ENCODE results near the gene CYB5B. TPM values are rescaled to one million over a fixed set of nuclear protein-coding genes. Genes with fewer than 3 reads are reported as not detected.
A peak's percentile ranks its signal among the peaks of the same experiment; 100 is the strongest.

The CYB5B gene, protein sequence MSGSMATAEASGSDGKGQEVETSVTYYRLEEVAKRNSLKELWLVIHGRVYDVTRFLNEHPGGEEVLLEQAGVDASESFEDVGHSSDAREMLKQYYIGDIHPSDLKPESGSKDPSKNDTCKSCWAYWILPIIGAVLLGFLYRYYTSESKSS
- 114 TPM for total RNA-seq
- polyA plus RNA-seq = 75.2 TPM

DNA sequence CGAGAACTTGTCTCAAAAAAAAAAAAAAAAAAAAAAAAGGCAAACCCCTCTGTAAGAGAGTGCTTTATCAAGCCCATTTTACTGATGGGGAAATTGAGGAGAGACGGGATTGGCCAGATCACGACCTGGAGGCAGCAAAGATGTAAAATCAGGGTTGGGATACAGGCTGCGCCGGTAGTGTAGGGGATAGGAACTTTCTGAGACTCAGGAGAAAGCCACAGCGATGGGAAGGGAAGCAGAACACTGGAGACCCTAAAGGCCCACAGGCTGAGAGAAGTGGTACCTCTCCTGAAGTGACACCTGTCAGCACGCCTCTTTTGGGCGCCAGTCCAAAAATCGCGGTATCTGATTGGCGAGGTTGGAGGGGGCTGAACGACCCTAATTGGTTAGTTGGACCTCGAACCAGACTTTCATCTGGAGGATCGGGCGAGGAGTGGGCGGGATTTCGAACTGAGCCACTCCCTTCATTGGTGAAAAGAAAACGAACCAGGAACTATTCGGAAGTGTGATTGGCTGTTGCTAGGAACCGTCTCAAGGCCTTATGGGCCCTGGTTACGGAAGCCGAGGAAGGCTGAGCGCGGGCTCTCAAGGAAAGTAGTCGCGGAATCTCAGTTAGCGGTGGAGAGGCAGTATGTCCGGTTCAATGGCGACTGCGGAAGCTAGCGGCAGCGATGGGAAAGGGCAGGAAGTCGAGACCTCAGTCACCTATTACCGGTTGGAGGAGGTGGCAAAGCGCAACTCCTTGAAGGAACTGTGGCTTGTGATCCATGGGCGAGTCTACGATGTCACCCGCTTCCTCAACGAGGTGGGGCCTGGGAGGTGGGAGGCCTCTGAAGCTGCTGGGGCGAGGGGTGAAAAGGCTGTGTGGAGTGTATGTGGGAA is at the start of gene CYB5B:
CYB5B (plus strand) TSS at position 567 of the 882 bp plus-strand sequence; CDS start at position 632, 65 bp downstream.
- H3K4me3 ChIP-seq (ENCODE audit: low read depth, low read length) = peak within 1 kb of the TSS; percentile 66
- no peaks in the 10 kb centered on the region for H3K4me1 ChIP-seq (ENCODE audit: insufficient read depth)
- H3K36me3 ChIP-seq (ENCODE audit: insufficient read depth) = no peaks in the 10 kb centered on the region
- DNase-seq (ENCODE audit: extremely low spot score) = peak; percentile 96
- WGBS = 3% methylated on average over 40 of the region's 40 CpGs
- peak within 1 kb of the TSS; percentile 44 for H3K27ac ChIP-seq (ENCODE audit: low read depth)

DNA sequence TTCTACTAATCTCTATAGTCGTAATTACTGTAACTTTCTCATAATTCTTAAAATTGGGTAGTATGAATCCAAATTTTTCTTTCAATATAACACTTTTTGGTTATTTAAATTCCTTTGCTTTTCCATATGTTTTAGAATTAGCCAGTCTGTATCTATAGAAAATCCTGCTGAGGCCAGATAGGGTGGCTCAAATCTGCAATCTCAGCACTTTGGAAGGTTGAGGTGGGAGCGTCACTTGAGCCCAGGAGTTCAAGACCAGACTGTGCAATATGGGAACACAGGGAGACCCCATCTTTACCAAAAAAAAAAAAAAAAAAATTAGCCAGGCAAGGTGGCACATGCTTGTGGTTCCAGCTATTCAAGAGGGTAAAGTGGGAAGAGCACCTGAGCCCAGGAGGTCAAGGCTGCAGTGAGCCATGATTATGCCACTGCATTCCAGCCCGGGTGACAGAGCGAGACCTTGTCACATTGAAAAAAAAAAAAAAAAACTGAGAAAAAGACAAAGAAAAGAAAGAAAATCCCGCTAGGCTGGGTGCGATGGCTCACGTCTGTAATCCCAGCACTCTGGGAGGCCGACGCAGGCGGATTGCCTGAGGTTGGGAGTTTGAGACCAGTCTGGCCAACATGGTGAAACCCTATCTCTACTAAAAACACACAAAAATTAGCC is 47.9 kb upstream of the CYB5B start:
- DNase-seq (ENCODE audit: extremely low spot score) = no peak
- Histone ChIP-seq H3K4me1 (ENCODE audit: insufficient read depth) (peaks cover 1% of the 10 kb centered on the region), H3K27ac (ENCODE audit: low read depth) (no peak overlapping the region), H3K4me3 (ENCODE audit: low read depth, low read length) (no peak overlapping the region), H3K36me3 (ENCODE audit: insufficient read depth) (peaks cover 8% of the 10 kb centered on the region)
- 96% methylated on average over 10 of the region's 10 CpGs for WGBS

DNA sequence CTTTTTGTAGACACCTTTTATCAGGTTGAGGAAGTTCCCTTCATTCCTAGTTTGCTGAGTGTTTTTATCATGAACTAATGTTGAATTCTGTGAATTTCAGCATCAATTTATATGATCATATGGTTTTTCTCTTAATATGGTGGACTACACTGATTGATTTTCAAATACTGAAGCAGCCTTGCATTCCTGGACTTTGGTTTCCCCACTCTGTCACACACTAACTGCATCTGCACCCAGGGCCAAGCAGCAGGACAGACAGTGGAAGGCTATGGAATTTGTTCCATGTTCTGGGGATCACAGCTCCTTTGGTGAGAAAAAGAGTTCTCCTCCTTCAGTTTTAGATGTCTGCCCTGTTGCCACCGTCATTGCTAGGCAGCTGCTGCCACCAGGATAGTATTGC is 46.4 kb upstream of the CYB5B start:
- H3K27ac ChIP-seq (ENCODE audit: low read depth) = no peak overlapping the region
- no peak for DNase-seq (ENCODE audit: extremely low spot score)
- H3K36me3 ChIP-seq (ENCODE audit: insufficient read depth) = peaks cover 4% of the 10 kb centered on the region
- H3K4me1 ChIP-seq (ENCODE audit: insufficient read depth) = peaks cover 1% of the 10 kb centered on the region
- WGBS = 87% methylated on average over 1 of the region's 1 CpG
- H3K4me3 ChIP-seq (ENCODE audit: low read depth, low read length) = no peak overlapping the region

DNA sequence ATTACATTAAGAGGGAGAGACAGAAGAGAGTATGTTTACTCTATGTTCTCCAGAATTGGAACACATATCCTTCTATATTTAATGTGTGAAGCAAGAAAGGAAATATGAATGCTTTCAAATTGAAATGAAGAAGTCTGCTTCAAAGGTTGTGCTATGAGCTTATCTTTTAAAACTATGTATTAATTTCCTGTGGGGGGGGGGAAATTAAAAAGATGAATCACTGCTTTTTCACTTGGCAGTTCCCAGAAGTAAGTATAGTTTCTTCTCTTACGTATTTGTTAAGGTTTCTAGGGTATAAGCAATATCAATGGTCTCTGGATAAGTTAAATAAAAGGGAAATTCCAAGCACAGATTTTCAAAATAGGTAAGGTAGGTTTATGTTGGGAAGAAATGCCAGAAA is 45.7 kb upstream of the CYB5B start:
- no peak overlapping the region for H3K4me3 ChIP-seq (ENCODE audit: low read depth, low read length)
- no peak overlapping the region for H3K27ac ChIP-seq (ENCODE audit: low read depth)
- H3K4me1 ChIP-seq (ENCODE audit: insufficient read depth) = peaks cover 1% of the 10 kb centered on the region
- WGBS = 79% methylated on average over 1 of the region's 1 CpG
- peaks cover 5% of the 10 kb centered on the region for H3K36me3 ChIP-seq (ENCODE audit: insufficient read depth)
- DNase-seq (ENCODE audit: extremely low spot score) = no peak

DNA sequence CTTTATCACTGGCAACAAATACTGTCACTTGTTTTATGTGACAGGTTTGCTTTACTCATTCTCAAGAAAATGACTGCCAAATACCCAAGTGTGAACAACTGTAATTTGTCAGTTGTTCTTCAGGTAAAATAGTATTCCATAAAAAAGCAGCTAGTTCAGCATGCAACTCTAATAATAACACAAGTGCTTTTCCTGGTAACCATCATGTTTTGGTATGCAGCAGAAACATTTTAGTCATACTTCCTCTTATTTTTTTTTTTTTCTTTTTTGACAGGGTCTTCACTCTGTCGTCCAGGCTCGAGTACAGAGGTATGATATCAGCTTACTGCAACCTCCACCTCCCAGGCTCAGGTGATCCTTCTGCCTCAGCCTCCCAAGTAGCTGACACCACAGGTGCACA is 43.2 kb upstream of the CYB5B start:
- peaks cover 1% of the 10 kb centered on the region for H3K4me1 ChIP-seq (ENCODE audit: insufficient read depth)
- H3K27ac ChIP-seq (ENCODE audit: low read depth) = no peak overlapping the region
- WGBS = 76% methylated on average over 2 of the region's 2 CpGs
- peaks cover 5% of the 10 kb centered on the region for H3K36me3 ChIP-seq (ENCODE audit: insufficient read depth)
- DNase-seq (ENCODE audit: extremely low spot score) = no peak
- no peak overlapping the region for H3K4me3 ChIP-seq (ENCODE audit: low read depth, low read length)

DNA sequence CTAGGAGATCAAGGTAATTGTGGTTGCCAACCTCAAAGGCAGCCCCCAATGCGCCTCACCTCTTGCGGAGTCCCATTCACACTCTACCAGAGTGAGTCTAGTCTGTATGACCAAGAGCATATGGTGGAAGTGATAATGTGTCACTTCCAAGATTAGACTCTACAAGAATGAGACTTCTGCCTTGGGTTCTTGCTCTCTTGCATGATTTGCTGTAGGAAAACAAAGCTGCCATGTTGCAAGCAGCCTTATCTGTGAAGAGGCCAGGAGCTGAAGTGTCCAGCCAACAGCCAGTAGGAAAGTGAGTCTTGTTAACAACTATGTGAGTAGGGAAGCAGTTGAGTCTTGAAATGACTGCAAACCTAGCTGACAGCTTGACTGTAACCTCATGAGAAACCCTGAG is 42.0 kb upstream of the CYB5B start:
- DNase-seq (ENCODE audit: extremely low spot score) = no peak
- no peak overlapping the region for H3K4me3 ChIP-seq (ENCODE audit: low read depth, low read length)
- no peak overlapping the region for H3K27ac ChIP-seq (ENCODE audit: low read depth)
- peaks cover 1% of the 10 kb centered on the region for H3K4me1 ChIP-seq (ENCODE audit: insufficient read depth)
- H3K36me3 ChIP-seq (ENCODE audit: insufficient read depth) = peaks cover 4% of the 10 kb centered on the region
- WGBS = 97% methylated on average over 2 of the region's 2 CpGs

DNA sequence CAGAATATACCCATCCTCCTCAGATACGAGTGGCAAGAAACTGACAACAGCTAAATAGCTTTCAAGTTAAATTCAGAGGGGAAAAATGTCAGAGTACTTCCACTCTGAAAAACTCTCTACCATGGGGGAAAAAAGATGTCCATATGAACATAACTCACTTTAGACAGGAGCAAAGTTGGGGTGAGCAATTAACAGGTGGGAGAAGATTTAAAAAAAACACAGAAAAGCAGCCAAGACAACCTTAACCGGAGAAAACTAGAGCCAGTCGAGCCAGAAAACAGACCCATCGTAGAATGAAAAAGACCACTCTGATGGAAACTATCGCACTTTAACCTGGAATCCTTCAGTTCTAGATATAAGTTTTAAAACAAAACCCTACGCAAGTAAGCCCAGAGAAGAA is 39.4 kb upstream of the CYB5B start:
- peak overlapping the region; percentile 97 for H3K4me3 ChIP-seq (ENCODE audit: low read depth, low read length)
- WGBS = 5% methylated on average over 6 of the region's 6 CpGs
- H3K4me1 ChIP-seq (ENCODE audit: insufficient read depth) = peaks cover 1% of the 10 kb centered on the region
- peak overlapping the region; percentile 97 for H3K27ac ChIP-seq (ENCODE audit: low read depth)
- H3K36me3 ChIP-seq (ENCODE audit: insufficient read depth) = peaks cover 2% of the 10 kb centered on the region
- DNase-seq (ENCODE audit: extremely low spot score) = no peak

DNA sequence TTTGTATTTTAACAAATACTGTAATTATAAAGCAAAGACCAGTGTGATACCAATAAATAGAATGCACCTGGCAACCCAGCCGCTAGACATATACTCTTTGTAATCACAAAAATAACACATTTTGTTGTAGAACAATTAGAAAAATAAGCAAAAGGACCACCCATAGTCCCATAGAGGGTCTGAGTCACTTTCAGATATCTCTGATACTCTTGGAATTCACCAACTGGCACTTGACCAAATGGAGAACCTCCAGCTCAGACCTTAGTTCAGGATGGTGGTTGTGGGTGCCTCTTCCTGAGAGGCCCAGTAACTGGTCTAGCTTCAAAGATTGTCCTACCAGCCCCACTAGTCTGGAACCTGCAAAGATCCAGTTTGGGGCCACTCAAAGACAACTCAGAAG is 37.8 kb upstream of the CYB5B start:
- no peak for DNase-seq (ENCODE audit: extremely low spot score)
- 66% methylated on average over 1 of the region's 1 CpG for WGBS
- Histone ChIP-seq H3K27ac (ENCODE audit: low read depth) (peak overlapping the region; percentile 16), H3K4me1 (ENCODE audit: insufficient read depth) (no peaks in the 10 kb centered on the region), H3K4me3 (ENCODE audit: low read depth, low read length) (no peak overlapping the region), H3K36me3 (ENCODE audit: insufficient read depth) (peaks cover 2% of the 10 kb centered on the region)

DNA sequence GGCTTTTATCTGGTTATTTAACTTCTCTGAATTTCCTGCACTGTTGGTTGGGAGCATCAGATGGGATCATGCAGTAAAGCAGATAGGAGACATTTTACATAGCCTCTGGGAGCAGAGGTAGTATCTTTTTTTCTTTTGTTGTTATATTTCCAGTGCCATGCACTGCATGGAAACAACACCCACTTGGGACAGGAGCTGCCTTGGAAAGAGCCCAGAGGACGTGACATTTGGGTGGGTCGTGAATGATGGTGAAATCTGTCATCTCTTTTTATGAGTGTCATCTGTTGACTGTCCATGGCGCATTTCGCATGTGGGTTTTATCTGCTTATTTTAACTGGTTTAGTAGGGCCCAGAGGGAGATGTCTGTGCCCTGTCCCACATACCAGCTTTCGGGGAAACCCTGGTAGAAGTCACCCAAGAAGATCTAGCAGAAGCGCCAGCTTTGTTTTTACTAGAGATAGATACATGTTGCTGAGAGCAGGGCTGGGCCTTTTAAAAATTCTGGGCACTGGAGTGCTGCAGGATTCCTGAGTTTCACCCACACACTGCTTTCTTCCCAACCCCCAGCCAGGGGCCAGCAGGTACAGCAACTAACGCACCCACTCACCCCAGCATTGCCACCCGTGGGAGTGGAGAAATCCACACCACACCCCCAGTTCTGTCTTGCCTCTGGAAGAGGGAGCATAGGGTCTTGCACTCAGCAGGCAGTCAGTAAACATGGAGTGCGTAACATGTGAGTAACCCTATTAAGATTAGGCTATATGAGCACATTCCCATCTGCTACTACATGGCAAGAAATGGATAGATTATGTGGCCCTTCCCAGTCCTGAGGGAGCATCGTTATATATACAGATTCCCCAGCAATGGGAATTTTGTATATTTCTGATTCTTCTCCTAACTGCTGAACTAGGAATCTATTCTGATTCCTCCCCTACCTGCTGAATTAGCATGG is 30.2 kb upstream of the CYB5B start:
- no peak overlapping the region for H3K27ac ChIP-seq (ENCODE audit: low read depth)
- no peak for DNase-seq (ENCODE audit: extremely low spot score)
- 64% methylated on average over 10 of the region's 10 CpGs for WGBS

DNA sequence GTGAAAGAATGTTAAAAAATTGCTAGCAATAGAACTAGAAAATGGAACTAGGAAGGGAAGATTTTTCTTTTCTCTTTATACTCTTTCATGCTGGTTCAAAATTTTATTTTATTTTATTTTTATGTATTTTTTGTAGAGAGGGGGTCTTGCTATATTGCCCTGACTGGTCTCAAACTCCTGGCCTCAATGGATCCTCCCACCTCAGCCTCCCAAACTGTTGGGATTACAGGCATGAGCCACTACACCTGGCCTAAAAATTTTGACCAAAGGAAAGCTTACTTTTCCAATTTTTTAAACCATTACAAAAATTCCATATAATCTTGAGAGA is 28.6 kb upstream of the CYB5B start:
- DNase-seq (ENCODE audit: extremely low spot score) = no peak
- H3K27ac ChIP-seq (ENCODE audit: low read depth) = no peak overlapping the region
- H3K4me1 ChIP-seq (ENCODE audit: insufficient read depth) = peaks cover 2% of the 10 kb centered on the region
- H3K36me3 ChIP-seq (ENCODE audit: insufficient read depth) = no peaks in the 10 kb centered on the region
- no peak overlapping the region for H3K4me3 ChIP-seq (ENCODE audit: low read depth, low read length)

More for the DNA sequence above, 30.2 kb upstream of the CYB5B start:
- no peak overlapping the region for H3K4me3 ChIP-seq (ENCODE audit: low read depth, low read length)
- H3K4me1 ChIP-seq (ENCODE audit: insufficient read depth) = peaks cover 2% of the 10 kb centered on the region
- no peaks in the 10 kb centered on the region for H3K36me3 ChIP-seq (ENCODE audit: insufficient read depth)

DNA sequence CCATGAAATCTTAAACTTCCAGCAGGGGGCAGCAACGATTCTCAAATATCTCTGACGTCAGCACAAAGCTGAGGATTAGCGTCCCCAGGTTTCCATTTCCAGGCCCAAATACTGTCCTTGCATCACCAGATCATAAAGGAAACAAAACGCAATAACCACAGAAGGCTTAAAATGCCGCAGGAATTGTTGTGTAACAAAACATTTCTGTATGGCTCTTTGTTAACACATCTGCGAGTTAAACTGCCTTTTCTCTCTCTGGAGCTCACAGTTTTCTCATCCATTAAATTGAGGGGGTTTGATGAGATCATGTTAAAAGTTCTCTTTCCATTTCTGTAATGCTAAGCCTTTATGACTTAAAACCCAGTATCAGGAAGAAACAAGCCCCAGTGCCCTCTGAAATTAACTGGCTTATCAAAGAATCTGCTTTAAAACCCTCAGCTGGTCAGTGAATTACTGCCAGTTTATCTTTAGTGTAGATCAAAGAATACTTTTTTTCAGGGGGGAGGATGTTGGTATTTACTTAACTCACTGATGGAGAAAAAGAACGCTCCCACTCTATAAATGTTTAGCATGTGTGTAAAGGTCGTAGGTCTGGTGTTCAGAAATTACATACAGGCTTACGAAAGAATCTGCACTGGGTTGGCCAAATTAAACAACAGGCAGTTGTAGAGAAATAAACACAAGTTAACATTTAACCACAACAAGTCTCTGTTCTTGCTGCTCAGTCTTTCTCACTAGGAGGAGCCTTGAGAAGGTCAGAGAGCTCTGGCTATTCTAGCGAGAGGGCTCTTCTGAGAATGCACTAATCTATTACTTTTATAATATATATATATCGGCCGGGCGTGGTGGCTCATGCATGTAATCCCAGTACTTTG is 28.0 kb upstream of the CYB5B start:
- Histone ChIP-seq H3K4me1 (ENCODE audit: insufficient read depth) (peaks cover 2% of the 10 kb centered on the region), H3K27ac (ENCODE audit: low read depth) (peak overlapping the region; percentile 63), H3K36me3 (ENCODE audit: insufficient read depth) (no peaks in the 10 kb centered on the region), H3K4me3 (ENCODE audit: low read depth, low read length) (no peak overlapping the region)
- WGBS = 19% methylated on average over 13 of the region's 13 CpGs
- DNase-seq (ENCODE audit: extremely low spot score) = peak; percentile 92

DNA sequence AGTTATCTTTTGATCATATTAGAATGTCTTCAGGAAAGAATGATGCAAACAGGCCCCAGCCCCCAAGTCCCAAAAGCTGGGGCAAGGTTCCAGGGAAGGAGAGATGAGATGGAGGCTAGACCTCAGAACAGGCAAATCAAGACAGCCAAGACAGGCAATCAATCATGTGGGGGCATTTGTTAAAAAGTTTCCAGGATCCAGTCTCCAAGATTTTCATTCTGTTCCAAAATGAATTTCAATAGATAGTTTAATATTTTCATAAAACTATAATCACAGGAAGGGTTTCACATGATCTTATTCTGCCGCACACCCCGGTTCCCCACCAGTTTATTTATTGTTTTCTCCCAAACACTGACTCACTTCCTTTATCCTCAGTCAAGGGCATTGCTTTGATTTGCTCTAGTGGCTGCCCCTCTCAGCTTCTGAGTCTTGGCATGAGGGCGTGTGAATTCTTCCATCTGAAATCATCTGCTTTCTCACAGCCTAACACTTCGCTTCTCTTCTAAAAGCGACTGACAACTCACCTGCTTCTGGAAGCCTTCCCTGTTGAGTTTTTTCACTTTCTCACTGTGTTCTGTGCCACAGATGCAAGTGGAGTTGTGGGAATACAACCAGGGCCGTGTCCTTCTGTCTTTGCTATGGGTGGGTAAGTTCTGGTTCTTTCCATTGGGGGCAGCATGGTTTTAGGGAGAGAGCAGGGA is 26.4 kb upstream of the CYB5B start:
- peak overlapping the region; percentile 49 for H3K27ac ChIP-seq (ENCODE audit: low read depth)
- H3K4me1 ChIP-seq (ENCODE audit: insufficient read depth) = peaks cover 2% of the 10 kb centered on the region
- no peak overlapping the region for H3K4me3 ChIP-seq (ENCODE audit: low read depth, low read length)
- WGBS = 42% methylated on average over 6 of the region's 6 CpGs
- H3K36me3 ChIP-seq (ENCODE audit: insufficient read depth) = no peaks in the 10 kb centered on the region
- DNase-seq (ENCODE audit: extremely low spot score) = no peak

Measured in urinary bladder (tissue), 4 donors.